D341Med (cell line): ENCODE data around the gene TMEM221.
A peak's percentile ranks its signal among the peaks of the same experiment; 100 is the strongest.

Experiments used
- DNase-seq: peaks from one replicate; pipeline ENCODE4 v3.0.0; 2012; ENCODE audit warnings: low spot score

TMEM221 gene

GRCh38 chr19:17471410-17472125 lies 23.1 kb upstream of the TMEM221 start:
- DNase-seq, result no peak

- DNase-seq, result peak; percentile 95
These were observed 21.8 kb upstream of the TMEM221 start, which contains the start of gene SLC27A1 for GRCh38 chr19:17470068-17470841. TSS of gene SLC27A1 (plus strand) at chr19:17470524. CDS start at chr19:17470541, 17 bp downstream.

GRCh38 chr19:17469481-17470067 lies 21.1 kb upstream of the TMEM221 start:
- DNase-seq, result peak; percentile 89

GRCh38 chr19:17469092-17469480 lies 20.6 kb upstream of the TMEM221 start:
- DNase-seq, result no peak

- DNase-seq, result peak; percentile 32
These were observed 20.0 kb upstream of the TMEM221 start for GRCh38 chr19:17468302-17469091.

GRCh38 chr19:17467471-17468301 lies 19.2 kb upstream of the TMEM221 start:
- no peak for DNase-seq

GRCh38 chr19:17466487-17466850 lies 18.0 kb upstream of the TMEM221 start:
- DNase-seq, result no peak

- no peak for DNase-seq
These were observed 12.1 kb upstream of the TMEM221 start, which contains the start of gene NXNL1 for GRCh38 chr19:17460372-17461230. TSS of gene NXNL1 (minus strand) at chr19:17460926. CDS start at chr19:17460869, 57 bp downstream.

GRCh38 chr19:17458970-17459369 lies 10.5 kb upstream of the TMEM221 start:
- no peak for DNase-seq

- DNase-seq, result no peak
These were observed 9.1 kb upstream of the TMEM221 start for GRCh38 chr19:17457616-17458015.

- no peak for DNase-seq
These were observed 7.7 kb upstream of the TMEM221 start for GRCh38 chr19:17456127-17456526.

- no peak for DNase-seq
These were observed 7.0 kb upstream of the TMEM221 start for GRCh38 chr19:17455308-17456123.

- no peak for DNase-seq
These were observed 6.2 kb upstream of the TMEM221 start for GRCh38 chr19:17454576-17455071.

GRCh38 chr19:17451820-17452219 lies 3.4 kb upstream of the TMEM221 start:
- no peak for DNase-seq

GRCh38 chr19:17450264-17451075 lies 2.0 kb upstream of the TMEM221 start:
- DNase-seq, result no peak

- DNase-seq, result no peak
These were observed 751 bp downstream of the TMEM221 start for GRCh38 chr19:17447704-17448130.

- no peak for DNase-seq
These were observed 2.8 kb downstream of the TMEM221 start for GRCh38 chr19:17445526-17446165.
